Hepatocyte (in vitro differentiated cells): ENCODE measurements around the gene XPA.

Source experiments
- CTCF ChIP-seq: fragments of 200-600 bp; sonication (generic); IDR thresholded peaks from 2 replicates; pipeline ENCODE4 v1.5.1; 2016; ENCODE audit warnings: antibody characterized with exemption, mild to moderate bottlenecking; ENCODE audit not compliant: poor library complexity
- EZH2phosphoT487 ChIP-seq: fragments of 200-600 bp; sonication (generic); IDR thresholded peaks from one replicate; pipeline ENCODE4 v1.6.1; 2018; ENCODE audit warnings: antibody characterized with exemption, mild to moderate bottlenecking, low read depth, moderate library complexity; ENCODE audit not compliant: unreplicated experiment, severe bottlenecking

- TF ChIP-seq CTCF = no peak
- TF ChIP-seq EZH2phosphoT487 = no peak
Observed at GRCh38 chr9:97673922-97674321, 23.2 kb downstream of the XPA start.
